Mucosa of stomach (tissue), 1 donor: Measurements from ENCODE around the gene USH1G.
"Not testable (repeated sequence)": the region's sequence is repeated elsewhere in the genome, so short reads cannot be mapped to it uniquely, and the experiment has no call there.

Source experiments
- H3K27me3 ChIP-seq: one replicate; pipeline ENCODE4 v1.7.0; 2013; ENCODE audit warnings: mild to moderate bottlenecking, low read length; ENCODE audit not compliant: control insufficient read depth, insufficient read depth
- H3K36me3 ChIP-seq: one replicate; pipeline ENCODE4 v1.7.0; 2013; ENCODE audit warnings: low read length; ENCODE audit not compliant: control insufficient read depth, insufficient read depth
- H3K4me1 ChIP-seq: one replicate; pipeline ENCODE4 v1.7.0; 2013; ENCODE audit warnings: mild to moderate bottlenecking, low read length; ENCODE audit not compliant: control insufficient read depth, insufficient read depth
- H3K4me3 ChIP-seq: one replicate; pipeline ENCODE4 v1.7.0; 2013; ENCODE audit warnings: low read length
- H3K9ac ChIP-seq: one replicate; pipeline ENCODE4 v1.7.0; 2013; ENCODE audit warnings: mild to moderate bottlenecking, low read length, moderate library complexity
- H3K9me3 ChIP-seq: one replicate; pipeline ENCODE4 v1.7.0; 2013; ENCODE audit warnings: mild to moderate bottlenecking, low read length, moderate library complexity; ENCODE audit not compliant: control insufficient read depth
- donor health status: Pancreatic carcinoma.

Gene USH1G

GRCh38 chr17:74873037-74873873 lies 49.8 kb downstream of the USH1G start:
- H3K27me3 ChIP-seq: peaks cover 6% of the 10 kb centered on the region
- peak overlapping the region; percentile 92 for H3K4me3 ChIP-seq
- no peaks in the 10 kb centered on the region for H3K36me3 ChIP-seq
- H3K9ac ChIP-seq: peak overlapping the region; percentile 97
- peaks cover 19% of the 10 kb centered on the region for H3K4me1 ChIP-seq
- H3K9me3 ChIP-seq: no peaks in the 10 kb centered on the region

GRCh38 chr17:74872313-74873036 lies 50.6 kb downstream of the USH1G start, which contains the start of gene FDXR:
TSS of gene FDXR (minus strand) at chr17:74872994. CDS start at chr17:74872944, 50 bp downstream.
- H3K4me3 ChIP-seq: peak within 1 kb of the TSS; percentile 92
- no peaks in the 10 kb centered on the region for H3K36me3 ChIP-seq
- no peaks in the 10 kb centered on the region for H3K27me3 ChIP-seq
- H3K9ac ChIP-seq: peak within 1 kb of the TSS; percentile 97
- H3K4me1 ChIP-seq: peaks cover 12% of the 10 kb centered on the region
- no peaks in the 10 kb centered on the region for H3K9me3 ChIP-seq

- Histone ChIP-seq H3K9ac (no peak overlapping the region), H3K27me3 (no peaks in the 10 kb centered on the region), H3K36me3 (no peaks in the 10 kb centered on the region), H3K4me1 (peaks cover 11% of the 10 kb centered on the region), H3K4me3 (no peak overlapping the region), H3K9me3 (no peaks in the 10 kb centered on the region)
Observed at GRCh38 chr17:74871356-74872076, 51.5 kb downstream of the USH1G start.

- H3K9ac ChIP-seq: no peak overlapping the region
- no peaks in the 10 kb centered on the region for H3K36me3 ChIP-seq
- H3K27me3 ChIP-seq: no peaks in the 10 kb centered on the region
- peaks cover 11% of the 10 kb centered on the region for H3K4me1 ChIP-seq
- H3K4me3 ChIP-seq: no peak overlapping the region
- no peaks in the 10 kb centered on the region for H3K9me3 ChIP-seq
Observed at GRCh38 chr17:74870512-74870911, 52.5 kb downstream of the USH1G start.

- H3K4me1 ChIP-seq: peaks cover 11% of the 10 kb centered on the region
- H3K27me3 ChIP-seq, H3K4me3 ChIP-seq, H3K36me3 ChIP-seq, H3K9ac ChIP-seq, H3K9me3 ChIP-seq: not testable (repeated sequence)
Observed at GRCh38 chr17:74870028-74870427, 53.0 kb downstream of the USH1G start.

GRCh38 chr17:74868908-74869255 lies 54.2 kb downstream of the USH1G start:
- no peak overlapping the region for H3K9ac ChIP-seq
- no peaks in the 10 kb centered on the region for H3K27me3 ChIP-seq
- H3K4me1 ChIP-seq: peaks cover 11% of the 10 kb centered on the region
- no peaks in the 10 kb centered on the region for H3K36me3 ChIP-seq
- H3K4me3 ChIP-seq: no peak overlapping the region
- H3K9me3 ChIP-seq: no peaks in the 10 kb centered on the region

- Histone ChIP-seq H3K4me3 (no peak overlapping the region), H3K36me3 (no peaks in the 10 kb centered on the region), H3K27me3 (no peaks in the 10 kb centered on the region), H3K9me3 (no peaks in the 10 kb centered on the region), H3K4me1 (peaks cover 11% of the 10 kb centered on the region), H3K9ac (no peak overlapping the region)
Observed at GRCh38 chr17:74868251-74868907, 54.7 kb downstream of the USH1G start.

GRCh38 chr17:74866198-74866835 lies 56.7 kb downstream of the USH1G start:
- Histone ChIP-seq H3K4me3 (no peak overlapping the region), H3K36me3 (no peaks in the 10 kb centered on the region), H3K9ac (no peak overlapping the region), H3K4me1 (peaks cover 10% of the 10 kb centered on the region), H3K27me3 (peaks cover 14% of the 10 kb centered on the region), H3K9me3 (no peaks in the 10 kb centered on the region)
